ENCODE measurements around the gene GPR3. TPM values are rescaled to one million over a fixed set of nuclear protein-coding genes. Genes with fewer than 3 reads are reported as not detected.

GPR3 gene
- total RNA-seq, 1 donor from 2014 or later, result 7.0 TPM

- peaks cover 44% of the 10 kb centered on the region for H3K4me1 Mint-ChIP-seq
- peak; percentile 76 for DNase-seq (ENCODE audit: low read depth, low spot score)
- no peaks in the 10 kb centered on the region for H3K9me3 Mint-ChIP-seq
- H3K36me3 Mint-ChIP-seq (ENCODE audit: low read depth), result no peaks in the 10 kb centered on the region
- peaks cover 8% of the 10 kb centered on the region for H3K27me3 Mint-ChIP-seq (ENCODE audit: low read depth)
- peak overlapping the region; percentile 92 for H3K27ac Mint-ChIP-seq (ENCODE audit: unreplicated experiment)
- peak overlapping the region; percentile 94 for H3K4me3 Mint-ChIP-seq
- TF ChIP-seq, protein P1, sequence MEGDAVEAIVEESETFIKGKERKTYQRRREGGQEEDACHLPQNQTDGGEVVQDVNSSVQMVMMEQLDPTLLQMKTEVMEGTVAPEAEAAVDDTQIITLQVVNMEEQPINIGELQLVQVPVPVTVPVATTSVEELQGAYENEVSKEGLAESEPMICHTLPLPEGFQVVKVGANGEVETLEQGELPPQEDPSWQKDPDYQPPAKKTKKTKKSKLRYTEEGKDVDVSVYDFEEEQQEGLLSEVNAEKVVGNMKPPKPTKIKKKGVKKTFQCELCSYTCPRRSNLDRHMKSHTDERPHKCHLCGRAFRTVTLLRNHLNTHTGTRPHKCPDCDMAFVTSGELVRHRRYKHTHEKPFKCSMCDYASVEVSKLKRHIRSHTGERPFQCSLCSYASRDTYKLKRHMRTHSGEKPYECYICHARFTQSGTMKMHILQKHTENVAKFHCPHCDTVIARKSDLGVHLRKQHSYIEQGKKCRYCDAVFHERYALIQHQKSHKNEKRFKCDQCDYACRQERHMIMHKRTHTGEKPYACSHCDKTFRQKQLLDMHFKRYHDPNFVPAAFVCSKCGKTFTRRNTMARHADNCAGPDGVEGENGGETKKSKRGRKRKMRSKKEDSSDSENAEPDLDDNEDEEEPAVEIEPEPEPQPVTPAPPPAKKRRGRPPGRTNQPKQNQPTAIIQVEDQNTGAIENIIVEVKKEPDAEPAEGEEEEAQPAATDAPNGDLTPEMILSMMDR (conservative IDR thresholded peaks at IDR 0.05), result no peak
Measured at GRCh38 chr1:27365372-27366112, 26.9 kb upstream of the GPR3 start.

- Mint-ChIP-seq H3K27me3 (ENCODE audit: low read depth) (peaks cover 3% of the 10 kb centered on the region), H3K36me3 (ENCODE audit: low read depth) (no peaks in the 10 kb centered on the region), H3K9me3 (no peaks in the 10 kb centered on the region)
Measured at GRCh38 chr1:27366113-27366410, 26.4 kb upstream of the GPR3 start.

GRCh38 chr1:27366411-27367159, 25.8 kb upstream of the GPR3 start, which contains the start of gene MAP3K6:
Gene MAP3K6 (minus strand): TSS chr1:27366961. CDS start chr1:27366597, 364 bp downstream.
- Mint-ChIP-seq H3K27ac (ENCODE audit: unreplicated experiment) (peak within 1 kb of the TSS; percentile 87), H3K27me3 (ENCODE audit: low read depth) (no peaks in the 10 kb centered on the region), H3K4me1 (peaks cover 44% of the 10 kb centered on the region), H3K9me3 (no peaks in the 10 kb centered on the region), H3K36me3 (ENCODE audit: low read depth) (no peaks in the 10 kb centered on the region), H3K4me3 (peak within 1 kb of the TSS; percentile 94)
- TF ChIP-seq, protein P1 (conservative IDR thresholded peaks at IDR 0.05), result peak; percentile 59
- DNase-seq (ENCODE audit: low read depth, low spot score), result peak; percentile 48

More at GRCh38 chr1:27366113-27366410, 26.4 kb upstream of the GPR3 start:
- TF ChIP-seq, protein P1 (conservative IDR thresholded peaks at IDR 0.05), result no peak
- peak overlapping the region; percentile 87 for H3K27ac Mint-ChIP-seq (ENCODE audit: unreplicated experiment)
- peak; percentile 81 for DNase-seq (ENCODE audit: low read depth, low spot score)
- H3K4me3 Mint-ChIP-seq, result peak overlapping the region; percentile 94
- H3K4me1 Mint-ChIP-seq, result peaks cover 44% of the 10 kb centered on the region

DNA sequence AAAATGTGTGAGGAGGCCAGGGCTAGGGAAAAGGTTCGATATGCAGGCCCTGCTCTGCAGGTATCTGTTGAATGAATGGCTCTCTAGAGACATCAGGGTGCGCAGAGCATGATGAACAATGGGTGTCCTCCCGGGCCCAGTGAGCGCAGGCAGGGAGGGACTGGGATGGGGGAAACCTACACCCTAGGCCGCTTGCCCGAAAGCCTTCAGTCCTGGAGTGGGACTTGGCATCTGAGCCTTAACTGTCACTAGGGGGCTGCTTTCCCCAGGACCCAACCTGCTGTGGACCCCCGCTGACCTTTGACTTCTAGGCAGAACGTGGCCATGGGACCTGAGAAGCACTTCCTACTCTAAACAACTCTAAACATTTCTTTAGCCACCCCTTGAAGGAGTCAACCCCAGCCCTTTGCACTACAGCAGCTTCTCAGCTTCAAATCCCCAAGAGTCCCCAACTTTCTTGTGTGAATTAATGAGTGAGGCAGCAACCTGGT, 25.2 kb upstream of the GPR3 start:
- H3K27ac Mint-ChIP-seq (ENCODE audit: unreplicated experiment), result no peak overlapping the region
- TF ChIP-seq, protein P1 (conservative IDR thresholded peaks at IDR 0.05), result no peak
- H3K36me3 Mint-ChIP-seq (ENCODE audit: low read depth), result no peaks in the 10 kb centered on the region
- DNase-seq (ENCODE audit: low read depth, low spot score), result no peak
- H3K4me1 Mint-ChIP-seq, result peaks cover 41% of the 10 kb centered on the region
- H3K9me3 Mint-ChIP-seq, result no peaks in the 10 kb centered on the region
- H3K27me3 Mint-ChIP-seq (ENCODE audit: low read depth), result no peaks in the 10 kb centered on the region
- peak overlapping the region; percentile 84 for H3K4me3 Mint-ChIP-seq

DNA sequence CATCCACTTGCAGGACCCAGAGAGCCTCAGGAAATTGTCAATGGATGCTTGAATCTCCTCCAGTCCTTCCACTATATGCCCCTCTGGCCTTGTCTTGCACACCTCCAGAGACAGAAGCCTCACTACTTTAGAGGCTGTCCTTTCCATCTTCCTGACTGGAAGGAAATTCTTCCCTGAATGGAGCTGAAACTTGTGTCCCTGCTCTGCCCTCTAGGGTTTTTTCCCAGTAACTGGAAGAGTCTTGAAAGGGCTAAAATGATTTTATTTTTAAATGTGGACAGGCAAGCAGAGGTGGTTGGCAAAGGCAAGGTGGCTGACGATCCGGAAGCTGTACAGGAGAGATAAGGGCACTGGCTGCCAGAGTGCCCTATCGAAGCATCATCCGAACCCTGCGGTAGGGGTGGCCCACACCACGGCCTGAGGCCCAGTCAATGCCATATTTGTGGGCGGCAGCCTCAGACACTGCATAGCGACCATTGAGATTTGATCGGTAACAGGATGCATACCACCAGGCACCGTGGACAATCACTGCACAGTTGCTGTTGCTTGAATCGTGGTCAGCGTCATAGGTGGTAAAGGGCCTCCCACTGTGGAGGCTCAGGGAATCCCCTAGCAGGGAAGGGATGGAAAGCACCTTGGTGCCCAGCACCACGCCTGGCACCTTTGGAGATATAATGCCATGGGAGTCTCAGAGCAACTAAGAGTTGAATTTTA, 23.4 kb upstream of the GPR3 start:
- H3K27me3 Mint-ChIP-seq (ENCODE audit: low read depth), result no peaks in the 10 kb centered on the region
- no peak for DNase-seq (ENCODE audit: low read depth, low spot score)
- H3K27ac Mint-ChIP-seq (ENCODE audit: unreplicated experiment), result no peak overlapping the region
- H3K36me3 Mint-ChIP-seq (ENCODE audit: low read depth), result no peaks in the 10 kb centered on the region
- TF ChIP-seq, protein P1 (conservative IDR thresholded peaks at IDR 0.05), result peak; percentile 18
- no peaks in the 10 kb centered on the region for H3K9me3 Mint-ChIP-seq
- H3K4me3 Mint-ChIP-seq, result peak overlapping the region; percentile 62
- H3K4me1 Mint-ChIP-seq, result peaks cover 29% of the 10 kb centered on the region

Measured in neural crest cell (in vitro differentiated cells).